H1 (cell line): ENCODE data around the gene SCAMP3. TPM values are rescaled to one million over a fixed set of nuclear protein-coding genes. Genes with fewer than 3 reads are reported as not detected.

Source experiments
- ASH2L ChIP-seq: fragments of 200-600, 300-600 bp; sonication (generic); IDR thresholded peaks from one replicate; pipeline ENCODE4 v1.7.1; 2017; ENCODE audit warnings: low read length
- BACH1 ChIP-seq: IDR thresholded peaks from 2 replicates; pipeline ENCODE4 v1.6.1; 2012; ENCODE audit warnings: low read length, improper control_type of control experiment
- BRCA1 ChIP-seq: IDR thresholded peaks from 2 replicates; pipeline ENCODE4 v1.6.1; 2012; ENCODE audit warnings: low read depth, low read length, improper control_type of control experiment
- CBX5 ChIP-seq: fragments of 300-800, 300-1000 bp; sonication (generic); IDR thresholded peaks from 2 replicates; pipeline ENCODE4 v1.7.1; 2016; ENCODE audit warnings: antibody characterized with exemption, low read length, low read depth
- CBX8 ChIP-seq: fragments of 300-800, 300-1000 bp; sonication (generic); IDR thresholded peaks from 2 replicates; pipeline ENCODE4 v1.7.1; 2016; ENCODE audit warnings: low read depth, low read length, borderline replicate concordance
- CEBPB ChIP-seq: IDR thresholded peaks from 2 replicates; pipeline ENCODE4 v1.6.1; 2012; ENCODE audit warnings: low read depth, low read length
- CTBP2 ChIP-seq: IDR thresholded peaks from 2 replicates; pipeline ENCODE4 v1.7.0; 2011; ENCODE audit warnings: borderline replicate concordance, mild to moderate bottlenecking, moderate library complexity, mixed read lengths, low read length; ENCODE audit not compliant: insufficient read depth, insufficient read length
- E2F6 ChIP-seq: IDR thresholded peaks from 2 replicates; pipeline ENCODE4 v1.6.1; 2012; ENCODE audit warnings: inconsistent platforms
- GABPA ChIP-seq: IDR thresholded peaks from 2 replicates; pipeline ENCODE4 v1.6.1; 2011; ENCODE audit warnings: mild to moderate bottlenecking, low read length, moderate library complexity, borderline replicate concordance; ENCODE audit not compliant: insufficient read depth
- GTF2F1 ChIP-seq: IDR thresholded peaks from 2 replicates; pipeline ENCODE4 v1.6.1; 2012; ENCODE audit warnings: low read depth, low read length, improper control_type of control experiment, borderline replicate concordance
- HDAC2 ChIP-seq, 2 experiments: fragments of 300-600 bp in 1 of 2; sonication (generic) in 1 of 2; IDR thresholded peaks; 2 replicates each; pipeline ENCODE4 v1.6.1; 2011 to 2012; ENCODE audit warnings: low read depth in 2 of 2, low read length in 2 of 2, mild to moderate bottlenecking in 2 of 2, moderate library complexity in 2 of 2, borderline replicate concordance in 1 of 2, inconsistent platforms in 1 of 2
- KDM1A ChIP-seq: fragments of 200-600, 300-600 bp; sonication (generic); IDR thresholded peaks from 2 replicates; pipeline ENCODE4 v1.7.1; 2016; ENCODE audit warnings: mild to moderate bottlenecking, low read length, borderline replicate concordance
- NANOG ChIP-seq: IDR thresholded peaks from 2 replicates; pipeline ENCODE4 v1.6.1; 2011; ENCODE audit warnings: low read length, low read depth, mild to moderate bottlenecking, inconsistent platforms; ENCODE audit not compliant: insufficient read depth, poor library complexity, severe bottlenecking
- NRF1 ChIP-seq: IDR thresholded peaks from 2 replicates; pipeline ENCODE4 v1.6.1; 2011; ENCODE audit warnings: mild to moderate bottlenecking, low read depth, low read length, improper control_type of control experiment
- POU5F1 ChIP-seq: IDR thresholded peaks from 2 replicates; pipeline ENCODE4 v1.6.1; 2011; ENCODE audit warnings: low read depth, mild to moderate bottlenecking, low read length, moderate library complexity
- RFX5 ChIP-seq: IDR thresholded peaks from 2 replicates; pipeline ENCODE4 v1.6.1; 2011; ENCODE audit warnings: low read depth, low read length, improper control_type of control experiment, borderline replicate concordance
- SAP30 ChIP-seq: fragments of 300-600 bp; sonication (generic); IDR thresholded peaks from 2 replicates; pipeline ENCODE4 v1.7.1; 2012; ENCODE audit warnings: low read length, moderate library complexity, mild to moderate bottlenecking, inconsistent platforms; ENCODE audit not compliant: insufficient read depth, insufficient replicate concordance
- SP4 ChIP-seq: IDR thresholded peaks from 2 replicates; pipeline ENCODE4 v1.6.1; 2012; ENCODE audit warnings: low read length, inconsistent platforms
- TAF1 ChIP-seq: IDR thresholded peaks from 2 replicates; pipeline ENCODE4 v1.6.1; 2011; ENCODE audit warnings: mild to moderate bottlenecking, low read depth, low read length
- TEAD4 ChIP-seq: IDR thresholded peaks from 2 replicates; pipeline ENCODE4 v1.6.1; 2012; ENCODE audit warnings: low read depth, low read length, inconsistent platforms, mixed read lengths
- USF2 ChIP-seq: IDR thresholded peaks from 2 replicates; pipeline ENCODE4 v1.6.1; 2011; ENCODE audit warnings: low read length, improper control_type of control experiment
- ZNF274 ChIP-seq: IDR thresholded peaks from 2 replicates; pipeline ENCODE4 v1.7.0; 2012; ENCODE audit warnings: low read length, borderline replicate concordance; ENCODE audit errors: extremely low read depth
- polyA plus RNA-seq, 7 experiments: library from polyadenylated mRNA; depleted of rRNA in 3 of 7; stranded (reverse) in 5 of 7; unstranded in 2 of 7; fragments of >200 nt in 5 of 7; fragments of 200-250 nt in 2 of 7; gene quantifications; 1 replicate in 5 of 7; 2 replicates in 1 of 7; 4 replicates in 1 of 7; pipeline versions ENCODE4 v1.2.1 to v1.2.3, GENCODE V29; 2011 to 2013; ENCODE audit warnings: missing spikeins in 2 of 7, mixed read lengths in 2 of 7
- total RNA-seq: library from RNA; stranded (reverse); fragmentation: NEBNext Ultra II Directional; extraction: Animal tissue kit (Norgen Biotek cat#: 25700); gene quantifications from 2 replicates; pipeline ENCODE4 v1.2.1, GENCODE V29; 2021

The SCAMP3 gene
- total and polyA plus RNA-seq, 2 of the 8 experiments (the other 6 are each of a cell fraction or from before 2014, with no cell fraction given): 48.9 to 143 TPM

GRCh38 chr1:155227261-155228095 lies 34.7 kb downstream of the SCAMP3 start (continued):
- TF ChIP-seq SAP30 (no peak), CBX8 (no peak), CTBP2 (no peak), GABPA (no peak), POU5F1 (no peak), BRCA1 (no peak), ASH2L (peak; percentile 12), TAF1 (peak; percentile 92), CBX5 (no peak), NRF1 (peak; percentile 92), BACH1 (peak; percentile 34), CEBPB (no peak; the same call in 1 of the 2 replicates), HDAC2 (IDR thresholded peaks at IDR 0.05; ENCODE audit: borderline replicate concordance in 1 of 2, low read depth in 2 of 2, low read length in 2 of 2) (0 out of 4 replicates have a peak, but pooled peaks of 1 of the 2 experiments have one; percentile 70), ZNF274 (no peak), KDM1A (no peak), SP4 (peak; percentile 12; the same call in 1 of the 2 replicates), RFX5 (no peak), NANOG (no peak), TEAD4 (no peak), GTF2F1 (no peak), USF2 (no peak), E2F6 (peak; percentile 85)
